Caco-2 (cell line): ENCODE measurements around the gene CTSD. TPM values are rescaled to one million over a fixed set of nuclear protein-coding genes. Genes with fewer than 3 reads are reported as not detected.

ENCODE experiments used
- BruUV-seq: library from RNA; stranded (reverse); fragments of 400-500 nt; replicated peaks from 2 replicates; lab custom pipeline; 2021; lab: Mats Ljungman, UMichigan
- CTCF ChIA-PET: fragments of 300-600 bp; sonication (Branson Sonifier 250); formaldehyde crosslinking; loops from one replicate; lab custom pipeline; 2022; ENCODE audit warnings: antibody characterized with exemption; lab: Charles Lee
- POLR2A ChIA-PET: fragments of 300-600 bp; sonication (Branson Sonifier 250); formaldehyde crosslinking; loops from one replicate; lab custom pipeline; 2022; ENCODE audit warnings: antibody characterized with exemption; lab: Charles Lee
- DNase-seq, 2 experiments: peaks; one replicate each; pipeline versions ENCODE4 v3.0.0 to v3.0.0-alpha.2; 2020 to 2022
- H3K27me3 ChIP-seq: replicated peaks from 2 replicates; pipeline ENCODE4 v1.6.0; 2011; ENCODE audit warnings: low read length; ENCODE audit not compliant: control insufficient read depth, insufficient read depth
- H3K36me3 ChIP-seq: 2 replicates; pipeline ENCODE4 v1.5.1; 2011; ENCODE audit warnings: low read length; ENCODE audit not compliant: control insufficient read depth, insufficient read depth
- H3K4me1 ChIP-seq: fragments of 250-450 bp; sonication (Bioruptor Pico); 2 replicates; pipeline ENCODE4 v1.5.1; 2020; ENCODE audit warnings: mild to moderate bottlenecking
- H3K4me3 ChIP-seq: 2 replicates; pipeline ENCODE4 v1.5.1; 2011; ENCODE audit warnings: low read depth, mild to moderate bottlenecking, control low read depth, low read length
- H3K9me3 ChIP-seq: fragments of 250-450 bp; sonication (Bioruptor Pico); 2 replicates; pipeline ENCODE4 v1.5.1; 2020; ENCODE audit warnings: mild to moderate bottlenecking, moderate library complexity
- H3K27ac Mint-ChIP-seq: one replicate; pipeline ENCODE4 v1.8.0; 2022; ENCODE audit warnings: mixed read lengths; ENCODE audit not compliant: unreplicated experiment
- H3K27me3 Mint-ChIP-seq: one replicate; pipeline ENCODE4 v1.8.0; 2022; ENCODE audit warnings: mixed read lengths; ENCODE audit not compliant: insufficient read depth, unreplicated experiment
- H3K36me3 Mint-ChIP-seq: one replicate; pipeline ENCODE4 v1.8.0; 2022; ENCODE audit warnings: mild to moderate bottlenecking, mixed read lengths; ENCODE audit not compliant: insufficient read depth, unreplicated experiment
- H3K4me1 Mint-ChIP-seq: one replicate; pipeline ENCODE4 v1.8.0; 2022; ENCODE audit warnings: low read depth, mixed read lengths; ENCODE audit not compliant: unreplicated experiment
- H3K4me3 Mint-ChIP-seq: one replicate; pipeline ENCODE4 v1.8.0; 2022; ENCODE audit warnings: mild to moderate bottlenecking, moderate library complexity, mixed read lengths; ENCODE audit not compliant: unreplicated experiment
- H3K9me3 Mint-ChIP-seq: one replicate; pipeline ENCODE4 v1.8.0; 2022; ENCODE audit warnings: mixed read lengths; ENCODE audit not compliant: unreplicated experiment
- CTCF ChIP-seq, 2 experiments: fragments of 200-600 bp in 1 of 2; IDR thresholded peaks; 1 replicate in 1 of 2; 2 replicates in 1 of 2; pipeline versions ENCODE4 v1.5.1 to v1.8.0; 2011 to 2022; ENCODE audit warnings: antibody characterized with exemption in 1 of 2, control low read depth in 1 of 2, inconsistent platforms in 1 of 2, low read depth in 1 of 2, low read length in 1 of 2, mild to moderate bottlenecking in 1 of 2, moderate library complexity in 1 of 2; ENCODE audit not compliant: insufficient read depth in 1 of 2, severe bottlenecking in 1 of 2, unreplicated experiment in 1 of 2
- intact Hi-C: fragments of 100-400 bp; cut with micrococcal nuclease; formaldehyde crosslinking; loops from one replicate; pipeline ENCODE4 v1.10.0; 2022; ENCODE audit not compliant: unreplicated experiment
- total RNA-seq: library from RNA; stranded (reverse); gene quantifications from 2 replicates; pipeline ENCODE4 v1.2.3, GENCODE V29; 2022

Gene CTSD
- total RNA-seq, 1 experiment from 2014 or later, result 335 TPM

DNA sequence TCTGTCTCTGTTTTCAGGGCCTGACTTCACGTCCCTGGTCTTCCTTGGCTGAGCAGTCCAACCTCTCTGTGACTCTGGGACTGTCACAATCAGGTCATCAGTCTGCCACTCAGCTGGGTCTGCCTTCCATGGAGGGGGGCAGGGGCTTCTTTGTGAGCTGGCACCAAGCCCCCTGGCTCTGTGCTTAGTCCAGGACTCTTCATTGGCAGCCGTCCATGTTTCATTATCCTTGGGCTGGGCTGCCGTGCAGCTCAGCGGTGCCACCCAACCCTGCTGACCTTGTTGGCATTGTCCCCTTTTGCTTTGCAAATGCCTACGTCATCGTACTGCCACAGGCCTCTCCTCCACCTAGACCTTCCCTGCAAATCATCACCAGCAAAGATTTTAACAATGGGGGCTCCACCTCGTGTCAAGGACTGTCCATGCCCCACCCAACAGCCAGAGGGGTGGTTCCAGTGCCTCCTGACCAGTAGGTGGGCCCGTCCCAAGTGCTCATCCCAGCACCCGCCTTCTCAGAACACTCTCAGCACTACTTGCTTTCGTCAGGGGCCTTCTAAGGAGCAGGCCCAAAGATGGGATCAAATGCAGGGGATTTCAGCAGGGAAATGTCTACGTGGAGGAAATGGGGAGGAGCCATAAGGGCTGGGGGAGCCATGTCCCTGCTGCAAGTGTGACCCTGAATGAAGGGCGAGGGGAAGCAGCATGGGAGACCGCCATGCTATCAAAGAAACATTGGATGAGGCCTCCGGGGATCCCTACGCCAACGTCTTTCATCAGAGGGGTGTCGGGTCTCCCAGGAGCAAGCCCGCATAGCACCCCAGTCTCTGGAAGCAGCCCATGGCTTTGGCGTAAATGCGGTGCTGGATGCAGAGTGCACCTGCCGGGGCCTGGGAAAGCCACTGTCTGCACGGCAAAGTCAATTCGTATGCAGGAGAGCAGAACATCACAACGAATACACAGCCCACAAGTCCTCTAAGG, 48.5 kb downstream of the CTSD start:
- intact Hi-C loops, result no loop called here
- Mint-ChIP-seq H3K4me1 (no peaks in the 10 kb centered on the region), H3K4me3 (no peak overlapping the region), H3K36me3 (peaks cover 6% of the 10 kb centered on the region), H3K27me3 (peaks cover 3% of the 10 kb centered on the region), H3K9me3 (no peaks in the 10 kb centered on the region), H3K27ac (no peak overlapping the region)
- BruUV-seq, result no TSS peak
- no peaks in the 10 kb centered on the region for H3K9me3 ChIP-seq
- H3K36me3 ChIP-seq, result no peaks in the 10 kb centered on the region
- peak in 1 of 2 experiments; percentile 15 for DNase-seq
- no peaks in the 10 kb centered on the region for H3K27me3 ChIP-seq
- ChIA-PET POLR2A (no interaction called here), CTCF (no interaction called here)
- H3K4me1 ChIP-seq, result no peaks in the 10 kb centered on the region
- TF ChIP-seq CTCF (IDR thresholded peaks at IDR 0.05; ENCODE audit: insufficient read depth in 1 of 2, low read depth in 1 of 2, low read length in 1 of 2, severe bottlenecking in 1 of 2, unreplicated experiment in 1 of 2), result no peak
- no peak overlapping the region for H3K4me3 ChIP-seq

DNA sequence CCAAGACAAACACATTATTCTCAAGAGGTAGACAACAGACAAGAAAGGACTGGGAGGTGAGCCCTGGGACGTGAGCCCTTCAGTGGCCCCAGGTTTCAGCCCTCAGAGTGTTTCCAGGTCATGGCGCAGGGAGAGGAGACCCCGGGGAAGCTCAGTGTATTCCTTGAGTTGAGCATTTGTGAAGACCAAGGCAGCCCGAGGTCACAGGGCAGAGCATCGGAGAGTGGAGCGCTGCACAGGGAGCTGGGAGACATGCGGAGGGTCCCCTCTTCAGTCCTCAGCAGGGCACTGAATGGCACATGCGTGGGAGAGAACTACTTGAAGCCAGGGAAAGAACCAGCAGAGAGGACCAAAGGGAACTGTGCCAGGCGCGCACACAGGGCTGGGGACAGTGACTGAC, 55.0 kb downstream of the CTSD start:
- TF ChIP-seq CTCF (IDR thresholded peaks at IDR 0.05; ENCODE audit: insufficient read depth in 1 of 2, low read depth in 1 of 2, low read length in 1 of 2, severe bottlenecking in 1 of 2, unreplicated experiment in 1 of 2), result no peak
- Histone ChIP-seq H3K4me3 (no peak overlapping the region), H3K9me3 (no peaks in the 10 kb centered on the region; the same call in 1 of the 2 replicates), H3K36me3 (no peaks in the 10 kb centered on the region), H3K27me3 (no peaks in the 10 kb centered on the region), H3K4me1 (peaks cover 9% of the 10 kb centered on the region; the same call in 1 of the 2 replicates)
- H3K36me3 Mint-ChIP-seq, result no peaks in the 10 kb centered on the region
- DNase-seq, result peak in 1 of 2 experiments; percentile 10
- no peaks in the 10 kb centered on the region for H3K9me3 Mint-ChIP-seq
- no peak overlapping the region for H3K4me3 Mint-ChIP-seq
- ChIA-PET CTCF (no interaction called here), POLR2A (no interaction called here)
- intact Hi-C loops, result no loop called here
- H3K27me3 Mint-ChIP-seq, result no peaks in the 10 kb centered on the region
- H3K4me1 Mint-ChIP-seq, result peaks cover 15% of the 10 kb centered on the region
- no peak overlapping the region for H3K27ac Mint-ChIP-seq
- BruUV-seq, result no TSS peak

DNA sequence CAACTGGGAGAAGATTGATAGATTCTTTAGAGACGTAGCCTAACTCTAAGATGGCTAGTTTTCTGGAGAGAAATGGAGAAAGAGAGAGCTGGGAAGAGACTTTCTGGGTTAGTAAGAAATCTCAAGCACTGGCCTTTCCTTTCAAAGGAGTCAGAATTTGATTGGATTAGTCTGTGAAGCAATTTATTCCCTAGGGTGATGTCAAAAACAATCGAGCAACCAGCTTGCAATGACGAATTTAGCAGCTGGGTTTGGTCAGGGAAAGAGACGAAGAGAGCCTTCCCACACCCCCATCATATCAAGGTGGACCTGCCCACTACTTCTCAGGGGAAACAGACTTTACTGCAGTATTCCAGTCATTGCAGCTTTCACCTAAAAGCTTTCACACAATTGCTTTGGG, 56.0 kb downstream of the CTSD start:
- H3K4me3 Mint-ChIP-seq, result no peak overlapping the region
- DNase-seq, result peak in 1 of 2 experiments; percentile 4
- ChIA-PET CTCF (interaction anchor here (0.9 kb wide), 1 partner anchor 14 kb away, joined by 4 read pairs; no protein-coding TSS in a partner anchor), POLR2A (no interaction called here)
- no TSS peak for BruUV-seq
- H3K4me1 Mint-ChIP-seq, result peaks cover 15% of the 10 kb centered on the region
- no peak overlapping the region for H3K27ac Mint-ChIP-seq
- Histone ChIP-seq H3K4me1 (peaks cover 9% of the 10 kb centered on the region; the same call in 1 of the 2 replicates), H3K9me3 (peaks cover 4% of the 10 kb centered on the region; the same call in 1 of the 2 replicates), H3K4me3 (no peak overlapping the region), H3K27me3 (no peaks in the 10 kb centered on the region), H3K36me3 (no peaks in the 10 kb centered on the region)
- no peaks in the 10 kb centered on the region for H3K36me3 Mint-ChIP-seq
- intact Hi-C loops, result no loop called here
- TF ChIP-seq CTCF (IDR thresholded peaks at IDR 0.05; ENCODE audit: insufficient read depth in 1 of 2, low read depth in 1 of 2, low read length in 1 of 2, severe bottlenecking in 1 of 2, unreplicated experiment in 1 of 2), result no peak
- no peaks in the 10 kb centered on the region for H3K27me3 Mint-ChIP-seq
- no peaks in the 10 kb centered on the region for H3K9me3 Mint-ChIP-seq
